VCaP (cell line): ENCODE measurements around the gene ZDHHC6.
"Not testable (repeated sequence)": the region's sequence is repeated elsewhere in the genome, so short reads cannot be mapped to it uniquely, and the experiment has no call there.

Experiments
- H3K27ac ChIP-seq: fragments of 450-650 bp; 2 replicates; pipeline ENCODE4 v1.5.1; 2017
- TF ChIP-seq, protein P1 (sequence below): fragments of 450-650 bp; conservative IDR thresholded peaks from 2 replicates; pipeline ENCODE4 v1.5.1; 2017; ENCODE audit warnings: mild to moderate bottlenecking, moderate library complexity

Gene ZDHHC6

GRCh38 chr10:112424651-112425050 is 22.1 kb downstream of the ZDHHC6 start:
- no peak overlapping the region for H3K27ac ChIP-seq
- TF ChIP-seq, protein P1, sequence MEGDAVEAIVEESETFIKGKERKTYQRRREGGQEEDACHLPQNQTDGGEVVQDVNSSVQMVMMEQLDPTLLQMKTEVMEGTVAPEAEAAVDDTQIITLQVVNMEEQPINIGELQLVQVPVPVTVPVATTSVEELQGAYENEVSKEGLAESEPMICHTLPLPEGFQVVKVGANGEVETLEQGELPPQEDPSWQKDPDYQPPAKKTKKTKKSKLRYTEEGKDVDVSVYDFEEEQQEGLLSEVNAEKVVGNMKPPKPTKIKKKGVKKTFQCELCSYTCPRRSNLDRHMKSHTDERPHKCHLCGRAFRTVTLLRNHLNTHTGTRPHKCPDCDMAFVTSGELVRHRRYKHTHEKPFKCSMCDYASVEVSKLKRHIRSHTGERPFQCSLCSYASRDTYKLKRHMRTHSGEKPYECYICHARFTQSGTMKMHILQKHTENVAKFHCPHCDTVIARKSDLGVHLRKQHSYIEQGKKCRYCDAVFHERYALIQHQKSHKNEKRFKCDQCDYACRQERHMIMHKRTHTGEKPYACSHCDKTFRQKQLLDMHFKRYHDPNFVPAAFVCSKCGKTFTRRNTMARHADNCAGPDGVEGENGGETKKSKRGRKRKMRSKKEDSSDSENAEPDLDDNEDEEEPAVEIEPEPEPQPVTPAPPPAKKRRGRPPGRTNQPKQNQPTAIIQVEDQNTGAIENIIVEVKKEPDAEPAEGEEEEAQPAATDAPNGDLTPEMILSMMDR = no peak

DNA sequence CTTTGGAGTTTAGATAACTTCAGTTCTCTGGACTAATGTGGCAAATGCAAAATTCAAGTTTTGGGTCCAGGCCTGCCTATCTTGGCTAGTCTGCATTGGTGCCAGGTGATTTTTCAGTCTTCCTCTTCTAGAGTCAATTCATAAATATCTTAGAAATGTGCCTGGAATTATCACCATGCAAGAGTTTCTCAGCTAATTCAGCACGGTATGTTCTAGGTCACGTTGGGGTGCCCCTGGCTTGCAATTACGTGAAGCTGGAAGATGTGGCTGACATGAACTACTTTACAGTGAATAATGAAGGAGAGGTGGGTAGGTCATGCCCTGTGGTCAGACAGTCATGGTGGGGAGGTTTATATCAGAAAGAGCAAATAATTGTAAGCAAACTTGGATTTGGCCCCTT is 25.0 kb downstream of the ZDHHC6 start:
- TF ChIP-seq, protein P1 = no peak
- H3K27ac ChIP-seq = no peak overlapping the region

DNA sequence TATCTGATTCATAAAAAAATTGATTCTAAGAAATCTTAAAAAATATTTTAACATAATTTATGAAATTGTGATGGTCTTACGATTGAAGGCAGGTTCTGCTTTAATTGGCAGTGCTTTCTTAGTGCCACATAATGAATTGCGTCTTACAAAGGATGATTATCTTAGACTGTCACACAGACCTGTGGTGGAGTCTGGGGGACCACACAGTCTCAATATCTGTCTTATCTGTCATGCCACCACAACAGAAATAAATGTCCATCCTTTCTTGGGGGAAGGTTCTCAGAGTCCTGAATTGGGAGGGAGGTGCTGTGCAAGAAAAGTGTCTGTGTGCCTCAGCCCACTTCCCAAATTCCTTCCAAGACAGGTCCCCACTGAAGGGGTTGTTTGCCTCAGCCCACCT is 34.0 kb downstream of the ZDHHC6 start:
- no peak overlapping the region for H3K27ac ChIP-seq
- TF ChIP-seq, protein P1 = no peak

DNA sequence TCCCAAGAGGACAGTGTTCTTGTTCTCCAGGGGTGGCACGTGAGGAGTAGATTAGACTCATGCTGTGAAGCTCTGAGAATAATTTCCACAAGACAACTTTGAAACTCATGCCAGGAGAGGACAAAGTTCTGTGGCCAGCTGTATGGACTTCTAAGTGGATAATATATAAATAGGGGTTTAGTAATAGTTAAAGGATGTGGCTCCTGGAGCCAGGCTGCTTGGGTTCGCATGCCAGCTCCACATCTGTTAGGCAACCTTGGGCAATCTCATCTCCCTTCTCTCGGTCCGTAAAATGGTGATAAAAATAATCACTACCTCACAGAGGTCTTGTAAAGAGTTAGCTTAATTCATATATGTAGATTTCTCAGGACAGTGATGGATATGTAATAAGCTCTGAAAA is 37.0 kb downstream of the ZDHHC6 start:
- TF ChIP-seq, protein P1 = no peak
- H3K27ac ChIP-seq = no peak overlapping the region

DNA sequence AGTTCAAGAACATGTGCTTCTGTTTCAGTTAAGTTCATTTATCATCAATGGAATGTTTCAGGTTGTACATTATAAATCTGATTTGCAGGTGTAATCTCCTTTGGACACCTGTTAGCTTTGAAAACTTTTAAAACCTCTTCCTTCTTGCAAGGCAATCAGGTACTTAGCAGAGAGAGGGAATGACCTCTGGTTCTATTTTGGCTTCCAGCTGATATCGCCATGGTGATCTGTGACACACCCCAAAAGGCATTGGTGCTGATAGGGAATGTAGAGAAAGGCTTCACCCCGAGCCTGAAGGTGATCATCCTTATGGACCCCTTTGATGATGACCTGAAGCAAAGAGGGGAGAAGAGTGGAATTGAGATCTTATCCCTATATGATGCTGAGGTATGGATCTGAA is 37.4 kb downstream of the ZDHHC6 start:
- TF ChIP-seq, protein P1 = no peak
- H3K27ac ChIP-seq = no peak overlapping the region

- H3K27ac ChIP-seq = no peak overlapping the region
- TF ChIP-seq, protein P1 = no peak
Measured at GRCh38 chr10:112407696-112408095, 39.0 kb downstream of the ZDHHC6 start.

DNA sequence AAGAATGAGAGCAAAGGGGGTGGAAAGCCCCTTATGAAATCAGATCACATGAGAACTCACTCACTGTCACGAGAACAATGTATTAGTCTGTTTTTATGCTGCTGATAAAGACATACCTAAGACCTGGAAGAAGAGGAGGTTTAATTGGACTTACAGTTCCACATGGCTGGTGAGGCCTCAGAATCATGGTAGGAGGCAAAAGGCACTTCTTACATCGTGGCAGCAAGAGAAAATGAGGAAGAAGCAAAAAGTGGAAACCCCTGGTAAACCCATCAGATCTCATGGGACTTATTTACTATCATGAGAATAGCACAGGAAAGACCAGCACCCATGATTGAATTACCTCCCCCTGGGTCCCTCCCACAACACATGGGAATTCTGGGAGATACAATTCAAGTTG is 39.9 kb downstream of the ZDHHC6 start:
- not testable (repeated sequence) for H3K27ac ChIP-seq

DNA sequence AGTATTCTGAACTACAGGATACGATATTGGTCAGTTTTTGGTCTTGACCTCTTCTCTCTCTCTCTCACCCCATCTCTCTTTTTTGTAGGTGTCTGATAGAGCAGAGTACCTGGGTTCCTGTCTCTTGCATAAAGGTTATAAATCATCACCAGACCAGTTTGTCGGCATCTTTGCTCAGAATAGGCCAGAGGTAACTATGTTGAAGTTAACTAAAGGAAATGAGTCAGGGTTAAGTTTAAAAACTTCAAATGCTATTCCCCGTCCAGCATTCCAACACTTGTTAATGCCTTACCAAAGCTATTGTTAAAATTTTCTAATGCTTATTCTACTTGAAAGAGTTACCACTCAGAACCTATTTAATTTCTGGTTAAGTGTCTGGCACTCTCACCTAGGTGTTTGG is 42.1 kb downstream of the ZDHHC6 start:
- H3K27ac ChIP-seq = no peak overlapping the region
- TF ChIP-seq, protein P1 = no peak
